ENCODE data around the gene CMPK2. TPM values are rescaled to one million over a fixed set of nuclear protein-coding genes. Genes with fewer than 3 reads are reported as not detected.
"Not testable (repeated sequence)": the region's sequence is repeated elsewhere in the genome, so short reads cannot be mapped to it uniquely, and the experiment has no call there.

CMPK2 gene, protein sequence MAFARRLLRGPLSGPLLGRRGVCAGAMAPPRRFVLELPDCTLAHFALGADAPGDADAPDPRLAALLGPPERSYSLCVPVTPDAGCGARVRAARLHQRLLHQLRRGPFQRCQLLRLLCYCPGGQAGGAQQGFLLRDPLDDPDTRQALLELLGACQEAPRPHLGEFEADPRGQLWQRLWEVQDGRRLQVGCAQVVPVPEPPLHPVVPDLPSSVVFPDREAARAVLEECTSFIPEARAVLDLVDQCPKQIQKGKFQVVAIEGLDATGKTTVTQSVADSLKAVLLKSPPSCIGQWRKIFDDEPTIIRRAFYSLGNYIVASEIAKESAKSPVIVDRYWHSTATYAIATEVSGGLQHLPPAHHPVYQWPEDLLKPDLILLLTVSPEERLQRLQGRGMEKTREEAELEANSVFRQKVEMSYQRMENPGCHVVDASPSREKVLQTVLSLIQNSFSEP
- total RNA-seq = 3.2 TPM

DNA sequence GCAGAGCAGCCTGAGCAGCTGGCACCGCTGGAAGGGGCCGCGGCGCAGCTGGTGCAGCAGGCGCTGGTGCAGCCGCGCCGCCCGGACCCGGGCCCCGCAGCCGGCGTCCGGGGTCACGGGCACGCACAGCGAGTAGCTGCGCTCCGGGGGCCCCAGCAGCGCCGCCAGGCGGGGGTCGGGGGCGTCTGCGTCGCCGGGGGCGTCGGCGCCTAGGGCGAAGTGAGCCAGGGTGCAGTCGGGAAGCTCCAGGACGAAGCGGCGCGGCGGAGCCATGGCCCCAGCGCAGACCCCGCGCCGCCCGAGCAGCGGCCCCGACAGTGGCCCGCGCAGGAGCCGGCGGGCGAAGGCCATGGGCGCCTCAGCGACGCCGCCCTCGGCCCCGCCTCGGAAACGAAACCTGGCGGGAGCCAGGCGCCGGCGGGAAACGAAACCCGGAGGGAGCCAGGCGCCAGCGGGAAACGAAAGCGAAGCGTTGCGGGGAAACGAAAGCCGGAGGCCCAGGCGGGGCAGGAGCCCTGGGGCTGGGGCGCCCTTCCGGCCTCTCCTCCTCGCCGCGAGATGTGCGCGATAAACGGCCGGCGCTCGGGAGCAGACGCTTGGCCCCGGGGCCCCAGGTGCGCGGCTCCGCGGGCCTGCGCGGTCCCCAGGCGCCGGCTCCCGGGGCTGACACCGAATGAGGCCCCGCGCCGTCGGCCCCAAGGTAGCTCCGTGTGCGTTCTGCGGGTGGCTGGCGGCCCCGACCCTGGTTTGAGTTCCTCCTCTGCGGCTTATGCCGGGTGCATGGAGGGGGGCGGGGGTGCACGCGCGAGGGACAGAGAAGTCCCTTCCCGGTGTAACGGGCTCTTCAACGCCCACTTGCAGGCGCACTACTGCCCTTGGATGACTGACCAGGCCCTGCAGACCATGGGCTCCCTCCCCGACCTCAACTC lies at the start of gene CMPK2:
TSS of gene CMPK2 (minus strand) at position 562 of the 929 bp plus-strand sequence. CDS start at position 351, 211 bp downstream.
- ATAC-seq (peak; percentile 86), DNase-seq (ENCODE audit: low spot score) (peak; percentile 80)

DNA sequence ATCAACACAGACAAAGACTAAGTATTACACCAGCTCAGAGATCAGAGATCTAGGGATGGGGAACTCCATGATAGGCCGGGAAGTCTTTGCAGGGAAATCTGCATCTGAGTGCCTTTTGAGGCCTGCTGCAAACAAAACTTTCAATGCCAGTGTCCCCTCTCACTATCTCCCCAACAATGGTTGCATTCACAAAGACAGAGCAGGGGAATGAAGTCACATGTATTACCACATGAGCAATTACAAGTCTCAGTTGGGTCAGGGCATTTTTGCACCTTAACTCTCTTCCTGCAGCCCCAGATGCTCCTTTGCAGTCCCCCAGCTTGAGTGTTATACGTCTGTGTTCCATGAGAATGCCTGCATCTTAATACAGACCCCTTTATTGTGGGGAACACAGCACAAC lies 49.7 kb upstream of the CMPK2 start:
- DNase-seq (ENCODE audit: low spot score) = no peak
- no peak for ATAC-seq

DNA sequence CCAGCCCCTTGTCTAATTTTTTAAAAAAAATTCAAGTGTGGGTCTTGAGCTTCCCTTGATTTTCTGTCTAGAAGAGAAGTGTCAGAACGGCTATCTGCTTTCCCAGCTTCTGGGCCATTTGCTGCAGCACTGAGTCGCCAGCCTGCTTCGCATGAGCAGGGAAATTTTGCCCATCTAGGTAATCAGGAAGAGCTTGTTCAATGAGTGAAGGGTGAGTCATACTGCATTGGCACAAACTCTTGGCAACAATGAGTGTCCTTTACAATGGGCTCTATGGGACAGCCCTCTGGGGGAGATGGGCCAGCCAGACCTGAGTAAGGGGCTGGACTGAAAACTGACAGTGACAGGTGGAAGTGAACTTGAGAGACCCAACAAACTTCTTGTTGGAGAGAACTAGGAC lies 49.1 kb upstream of the CMPK2 start:
- no peak for DNase-seq (ENCODE audit: low spot score)
- no peak for ATAC-seq

DNA sequence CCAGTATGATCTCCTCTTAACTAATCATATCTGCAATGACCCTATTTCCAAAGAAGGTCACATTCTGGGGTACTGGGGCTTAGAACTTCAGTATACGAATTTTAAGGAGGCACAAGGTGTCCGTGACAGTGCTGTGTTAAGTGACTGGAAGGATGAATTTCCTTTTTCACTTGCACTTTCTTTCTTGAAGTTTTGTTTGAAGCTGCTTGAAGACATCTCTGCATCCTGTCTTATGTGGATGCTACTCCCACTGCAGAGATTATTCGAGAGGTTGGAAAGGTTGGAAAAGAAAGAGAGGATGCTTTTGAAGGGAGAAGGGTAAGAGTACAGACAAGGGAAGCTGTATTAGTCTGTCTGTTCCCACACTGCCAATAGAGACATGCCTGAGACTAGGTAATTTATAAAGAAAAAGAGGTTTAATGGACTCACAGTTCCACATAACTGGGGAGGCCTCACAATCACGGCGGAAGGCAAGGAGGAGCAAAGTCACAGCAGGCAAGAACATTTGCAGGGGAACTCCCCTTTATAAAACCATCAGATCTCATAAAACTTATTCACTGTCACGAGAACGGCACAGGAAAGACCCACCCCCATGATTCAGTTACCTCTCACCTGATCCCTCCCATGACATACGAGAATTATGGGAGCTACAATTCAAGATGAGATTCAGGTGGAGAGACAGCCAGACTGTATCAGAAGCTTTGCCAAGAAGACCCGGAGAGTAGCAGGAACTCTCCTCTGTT lies 47.9 kb upstream of the CMPK2 start:
- no peak for DNase-seq (ENCODE audit: low spot score)
- no peak for ATAC-seq

DNA sequence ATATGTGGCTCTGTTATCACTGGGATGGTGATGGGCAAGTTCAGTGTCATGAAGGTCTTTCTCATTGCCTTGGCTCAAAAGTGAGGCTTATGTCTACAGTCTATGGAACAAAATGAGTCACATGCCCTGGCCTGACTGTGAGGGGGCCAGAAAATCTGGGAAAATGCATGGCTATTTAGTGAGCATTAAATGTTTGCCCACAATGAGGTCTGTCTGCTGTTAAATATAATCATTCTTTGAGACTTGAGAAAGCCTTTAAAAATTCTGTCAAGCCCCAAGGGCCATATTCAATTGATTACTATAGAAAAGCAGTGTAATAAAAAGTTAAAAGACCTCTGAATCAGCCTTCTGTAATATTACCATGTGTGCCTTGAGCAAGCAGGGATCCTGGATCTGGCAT lies 46.0 kb upstream of the CMPK2 start:
- no peak for DNase-seq (ENCODE audit: low spot score)
- ATAC-seq = no peak

DNA sequence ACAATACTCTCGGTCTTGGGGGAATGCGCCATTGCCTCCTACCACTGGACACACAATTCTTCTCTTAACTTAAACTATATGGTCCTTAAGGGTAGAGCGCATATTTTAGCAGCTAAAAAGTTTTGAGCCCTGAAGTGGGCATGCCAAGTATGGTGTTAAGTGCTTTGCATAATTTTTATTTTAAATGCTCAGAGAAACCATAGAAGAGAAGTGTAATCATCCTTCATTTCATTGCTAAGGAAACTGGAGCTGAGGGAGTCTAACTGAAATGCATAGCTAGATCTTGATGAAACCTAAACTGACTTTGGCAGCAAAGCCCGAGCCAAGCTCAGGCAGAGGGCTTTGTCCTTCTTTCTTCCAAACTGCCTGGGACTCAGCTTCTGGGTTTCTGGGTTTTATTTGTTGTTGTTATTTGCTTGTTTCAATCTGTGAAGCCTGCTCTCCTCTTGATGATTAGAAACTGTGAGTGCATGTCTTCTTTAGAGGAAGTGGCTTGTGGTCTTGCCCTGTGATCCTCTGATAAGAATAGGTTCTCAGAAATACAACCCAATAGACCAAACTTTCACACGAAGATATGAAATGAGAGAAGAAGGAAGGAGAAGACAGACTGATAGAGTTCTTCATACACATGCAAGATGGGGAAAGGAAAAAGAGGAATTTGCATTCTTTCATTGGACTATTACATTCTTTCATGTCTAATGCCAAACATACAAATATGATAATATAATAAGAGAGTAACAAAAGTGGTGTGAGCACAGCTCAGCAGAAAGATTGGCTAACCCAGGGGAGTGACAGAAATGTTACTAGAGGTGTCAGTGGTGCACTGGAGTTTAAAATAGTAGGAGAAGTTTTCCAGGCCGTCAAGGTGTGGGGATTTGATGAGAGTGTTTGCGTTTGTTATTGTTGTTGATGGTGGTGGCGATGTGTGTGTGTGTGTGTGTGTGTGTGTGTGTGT lies 44.0 kb upstream of the CMPK2 start:
- ATAC-seq (no peak), DNase-seq (ENCODE audit: low spot score) (no peak)

DNA sequence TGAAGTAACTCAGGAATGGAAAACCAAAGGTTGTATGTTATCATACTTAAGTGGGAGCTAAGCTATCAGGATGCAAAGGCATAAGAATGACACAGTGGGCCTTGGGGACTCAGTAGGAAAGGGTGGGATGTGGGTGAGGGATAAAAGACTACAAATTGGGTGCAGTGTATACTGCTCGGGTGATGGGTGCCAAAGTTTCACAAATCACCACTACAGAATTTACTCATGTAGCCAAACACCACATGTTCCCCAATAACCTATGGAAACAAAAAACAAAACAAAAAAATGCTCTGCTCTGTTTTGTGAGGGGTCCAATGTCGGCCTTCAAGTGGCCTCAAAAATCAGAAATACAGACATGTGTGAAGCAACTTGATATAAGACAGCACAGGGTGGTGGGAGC lies 42.6 kb upstream of the CMPK2 start:
- ATAC-seq = no peak
- DNase-seq (ENCODE audit: low spot score) = no peak

DNA sequence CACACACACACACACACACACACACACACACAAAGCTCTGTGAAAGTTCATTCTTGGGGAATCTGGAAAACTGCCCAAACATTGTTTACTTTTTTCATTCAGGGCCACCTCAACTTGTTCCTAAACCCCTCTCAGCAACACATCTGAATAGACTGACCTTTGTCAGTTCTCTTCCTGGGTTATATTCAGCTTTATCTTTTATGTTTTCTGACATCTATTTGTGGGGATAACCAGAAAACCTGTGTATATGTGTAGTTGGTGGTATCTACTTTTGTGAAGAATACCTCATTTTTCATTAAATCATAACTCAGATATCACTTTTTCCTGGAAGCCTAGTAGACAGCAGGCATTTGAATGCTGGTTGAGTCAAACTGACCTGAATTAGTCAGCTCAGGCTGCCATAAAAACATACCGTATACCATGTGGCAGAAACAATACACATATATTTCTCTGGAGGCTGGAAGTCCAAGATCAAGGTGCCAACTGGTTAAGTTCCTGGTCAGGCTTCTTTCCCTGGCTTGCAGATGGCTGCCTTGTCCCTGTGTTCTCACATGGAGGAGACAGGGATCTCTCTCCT lies 40.5 kb upstream of the CMPK2 start:
- ATAC-seq = no peak
- DNase-seq (ENCODE audit: low spot score) = no peak

DNA sequence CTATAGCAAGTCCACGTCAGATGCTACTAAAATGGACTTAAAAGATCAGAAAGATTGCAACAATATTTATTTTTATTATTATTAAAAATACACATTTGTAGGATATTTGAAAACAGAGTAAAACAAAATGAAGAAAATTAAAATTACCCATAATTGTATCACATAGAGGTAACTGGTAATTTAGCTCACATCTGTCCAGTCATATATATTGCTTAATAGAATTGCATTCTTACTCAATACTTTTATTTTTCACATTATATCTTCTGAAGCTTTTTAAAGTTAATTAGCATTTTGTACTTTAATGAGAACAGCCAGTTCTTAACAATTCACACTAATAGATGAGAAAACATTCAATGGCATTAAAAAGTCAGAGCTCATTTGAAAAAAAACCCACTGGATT lies 40.0 kb upstream of the CMPK2 start:
- ATAC-seq (no peak), DNase-seq (ENCODE audit: low spot score) (no peak)

DNA sequence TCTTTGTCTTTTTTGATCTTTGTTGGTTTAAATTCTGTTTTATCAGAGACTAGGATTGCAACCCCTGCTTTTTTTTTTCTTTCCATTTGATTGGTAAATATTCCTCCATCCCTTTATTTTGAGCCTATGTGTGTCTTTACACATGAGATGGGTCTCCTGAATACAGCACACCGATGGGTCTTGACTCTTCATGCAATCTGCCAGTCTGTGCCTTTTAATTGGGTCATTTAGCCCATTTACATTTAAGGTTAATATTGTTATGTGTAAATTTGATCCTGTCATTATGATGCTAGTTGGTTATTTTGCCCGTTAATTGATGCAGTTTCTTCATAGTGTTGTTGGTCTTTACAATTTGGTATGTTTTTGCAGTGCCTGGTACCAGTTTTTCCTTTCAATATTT lies 36.9 kb upstream of the CMPK2 start:
- ATAC-seq; DNase-seq (ENCODE audit: low spot score): not testable (repeated sequence)

DNA sequence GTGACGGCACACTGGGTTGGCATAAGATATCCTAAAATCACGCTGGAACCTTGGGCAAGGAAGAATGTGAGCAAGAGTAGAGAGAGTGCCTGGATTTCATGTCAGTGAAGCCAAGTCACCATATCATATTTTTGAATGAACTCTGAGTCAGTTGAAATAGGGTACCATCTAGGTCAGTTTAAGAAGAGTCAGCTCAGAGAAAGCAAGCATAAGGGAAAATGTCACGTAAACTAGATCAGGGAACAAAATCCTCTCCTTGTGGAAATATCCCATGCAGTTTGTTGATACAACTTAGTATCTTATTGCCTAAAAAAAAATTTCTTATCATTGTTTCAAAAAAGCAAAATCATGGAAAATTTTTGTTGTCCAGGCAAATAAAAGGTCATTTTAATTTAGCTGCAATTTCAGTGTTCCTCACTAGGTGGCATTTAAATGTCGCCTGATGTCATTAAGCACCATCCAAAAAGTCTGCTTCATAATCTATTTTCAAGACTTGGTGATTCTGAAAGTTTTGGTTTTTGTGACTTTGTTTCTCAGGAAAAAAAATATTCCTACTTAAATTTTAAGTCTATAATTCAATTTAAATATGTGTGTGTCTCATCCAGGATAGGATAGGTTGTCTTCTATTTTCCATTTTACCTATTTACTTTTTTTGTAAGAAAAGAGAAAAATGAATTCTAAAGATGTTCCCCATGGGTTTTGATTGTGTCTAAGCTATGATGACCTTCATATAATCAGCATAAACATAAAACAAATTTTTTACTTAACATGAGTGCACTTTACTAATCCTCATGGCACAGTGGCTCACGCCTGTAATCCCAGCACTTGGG lies 31.4 kb upstream of the CMPK2 start:
- peak; percentile 83 for ATAC-seq
- no peak for DNase-seq (ENCODE audit: low spot score)

DNA sequence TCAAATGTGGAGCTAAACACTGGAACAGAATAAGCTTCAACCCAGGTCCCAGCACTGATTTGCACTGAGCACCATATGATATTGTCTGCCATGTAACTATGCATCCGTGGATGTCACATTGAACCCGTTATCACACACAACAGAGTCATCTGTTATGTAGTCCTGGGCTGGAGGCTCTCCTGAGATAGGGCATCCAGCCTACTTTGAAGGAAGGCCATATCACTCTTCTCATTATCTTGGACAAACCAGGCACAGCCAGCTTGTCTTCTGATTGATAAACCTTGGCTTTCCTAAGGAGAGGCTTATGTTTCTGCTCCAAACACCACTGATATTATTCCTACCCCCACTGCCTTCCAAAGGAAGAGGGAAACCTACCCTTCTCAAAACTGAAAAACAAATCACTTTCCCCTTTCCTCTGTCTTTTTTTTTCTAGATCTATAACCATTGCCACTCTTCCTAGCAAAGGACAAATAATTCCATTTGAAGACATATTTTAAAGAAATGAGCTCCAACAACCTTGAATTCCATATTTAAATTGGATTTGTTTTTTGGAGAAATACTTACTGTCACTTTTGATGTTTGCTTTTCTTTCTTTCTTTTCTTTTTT lies 28.3 kb upstream of the CMPK2 start:
- ATAC-seq = no peak
- DNase-seq (ENCODE audit: low spot score) = no peak

DNA sequence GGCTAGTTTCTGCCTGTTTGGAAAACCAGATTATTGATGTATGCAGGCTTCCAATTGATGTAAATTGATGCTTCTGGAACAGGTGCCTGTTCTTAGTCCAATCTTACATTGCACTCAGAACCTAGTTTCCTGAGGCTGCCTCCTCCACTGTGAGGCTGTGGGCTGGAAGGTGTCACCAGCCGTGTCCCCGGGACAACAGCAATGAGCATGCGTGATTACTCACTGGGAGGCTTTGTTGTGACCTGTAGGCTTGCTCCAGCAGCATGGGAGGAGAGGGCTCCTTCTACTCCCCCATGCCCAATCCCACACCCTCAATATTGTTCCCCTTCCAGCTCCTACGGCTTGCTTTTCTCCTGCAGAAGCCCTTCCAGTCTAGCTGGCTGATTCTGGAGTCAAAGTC lies 23.0 kb upstream of the CMPK2 start:
- ATAC-seq = no peak

DNA sequence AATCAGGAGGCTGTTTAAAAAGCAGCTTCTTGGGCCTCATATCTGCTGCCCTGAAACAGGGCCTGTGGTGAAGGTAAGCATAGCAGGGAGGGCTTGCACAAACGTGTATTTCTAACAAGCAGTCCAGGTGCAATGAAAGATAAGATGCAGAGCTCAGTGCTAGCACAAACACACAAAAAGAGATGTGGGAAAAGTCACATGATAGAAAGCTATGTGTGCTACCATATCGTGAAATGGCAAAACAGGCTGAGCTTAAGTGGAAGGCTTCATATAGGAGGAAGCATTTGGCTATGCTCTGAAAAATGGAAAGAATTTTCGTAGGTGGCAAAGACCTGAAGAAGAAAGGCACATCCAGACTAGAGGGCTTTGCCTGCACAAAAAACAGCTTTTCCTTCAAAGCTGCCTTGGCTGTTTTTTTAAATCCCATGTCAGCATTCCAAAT lies 22.1 kb upstream of the CMPK2 start:
- no peak for ATAC-seq

More for the DNA sequence above, 23.0 kb upstream of the CMPK2 start:
- DNase-seq (ENCODE audit: low spot score) = no peak

DNA sequence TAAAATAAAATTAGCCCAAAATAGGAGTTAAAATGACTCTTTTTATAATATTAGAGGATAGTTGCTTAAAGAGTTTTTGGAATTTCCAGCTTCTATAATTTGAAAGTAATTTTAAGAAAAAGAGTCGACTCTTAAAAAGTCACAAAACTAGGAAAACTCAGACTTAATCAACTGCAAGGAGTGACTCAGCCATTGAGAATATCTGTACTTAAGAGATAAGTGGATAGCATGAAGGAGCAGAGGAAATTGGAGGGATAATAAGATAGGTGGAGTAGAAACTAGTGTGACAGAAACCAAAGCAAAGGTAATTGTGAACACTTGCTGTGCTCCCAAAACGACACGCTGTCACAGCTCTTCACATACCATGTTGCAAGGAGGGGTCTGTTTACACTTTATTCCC lies 20.3 kb upstream of the CMPK2 start:
- ATAC-seq = no peak
- DNase-seq (ENCODE audit: low spot score) = no peak

More for the DNA sequence above, 22.1 kb upstream of the CMPK2 start:
- no peak for DNase-seq (ENCODE audit: low spot score)

DNA sequence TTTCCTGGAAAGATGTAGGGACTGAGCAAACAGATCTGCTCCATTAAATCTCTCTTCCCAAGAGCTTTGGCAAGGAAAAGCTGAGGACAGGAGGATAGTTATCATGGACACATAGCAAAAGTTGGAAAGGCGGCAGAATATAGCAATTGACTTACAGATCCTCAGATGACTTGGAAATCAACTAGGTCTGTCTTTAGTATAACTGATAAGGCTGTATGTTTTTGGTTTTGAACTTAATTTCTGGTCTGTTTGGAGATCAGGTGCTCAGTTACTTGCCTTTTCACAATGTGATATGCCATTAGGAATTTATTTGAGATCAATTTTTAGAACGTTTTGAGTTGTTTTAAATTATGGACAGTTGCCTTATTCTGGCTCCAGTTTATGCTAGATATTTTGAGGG lies 19.8 kb upstream of the CMPK2 start:
- ATAC-seq (no peak), DNase-seq (ENCODE audit: low spot score) (no peak)

DNA sequence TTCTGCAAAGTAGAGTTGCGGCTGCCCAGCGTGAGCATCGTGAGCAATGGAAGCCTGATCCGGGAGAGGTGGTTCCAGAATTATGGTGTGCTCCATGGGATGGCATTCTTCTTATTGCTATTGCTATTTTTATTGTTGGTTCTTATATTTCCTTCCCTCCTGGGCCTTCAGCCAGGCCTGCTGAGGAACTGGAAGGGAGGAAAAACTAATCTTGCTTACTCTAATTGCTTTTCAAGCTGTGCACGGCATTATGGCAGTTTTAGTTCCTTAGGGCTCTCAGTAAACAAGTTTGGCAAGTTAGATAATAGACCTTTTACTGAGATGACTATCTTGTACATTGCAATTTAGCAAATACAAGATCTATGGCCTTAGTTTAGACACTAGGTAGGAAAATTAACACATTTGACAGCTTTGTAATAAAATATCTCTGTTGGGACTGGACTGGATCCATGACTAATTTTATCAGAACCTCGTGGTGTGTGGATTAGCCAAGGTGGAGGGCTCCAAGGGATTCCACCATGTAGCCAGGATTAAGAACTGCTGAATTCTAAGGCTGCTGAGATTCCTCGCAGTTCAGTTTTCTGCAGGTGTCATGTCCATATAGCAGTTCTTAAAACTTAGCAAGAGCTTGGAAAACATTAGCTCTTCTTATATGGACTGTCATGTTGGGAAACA lies 17.9 kb upstream of the CMPK2 start:
- peak; percentile 23 for ATAC-seq
- DNase-seq (ENCODE audit: low spot score) = no peak

DNA sequence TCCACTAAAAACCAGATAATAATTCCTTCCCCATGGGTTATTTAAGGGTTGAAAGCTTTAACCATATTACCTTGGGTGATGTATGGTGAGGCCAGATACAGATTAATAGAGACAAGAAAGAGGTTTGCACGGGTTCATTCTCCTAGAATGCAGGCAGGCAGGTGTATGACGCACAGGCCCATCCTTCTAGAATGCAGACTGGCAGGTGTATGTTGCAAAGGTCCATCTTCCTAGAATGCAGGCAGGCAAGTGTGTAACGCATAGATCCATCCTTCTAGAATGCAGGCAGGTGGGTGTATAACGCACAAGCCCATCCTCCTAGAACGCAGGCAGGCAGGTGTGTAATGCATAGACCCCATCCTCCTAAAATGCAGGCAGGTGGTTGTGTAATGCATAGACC lies 15.8 kb upstream of the CMPK2 start:
- DNase-seq (ENCODE audit: low spot score) (no peak), ATAC-seq (no peak)

Data from left lobe of liver (tissue), 2 donors.